SJCRH30 (cell line): ENCODE data around the gene TEP1. TPM values are rescaled to one million over a fixed set of nuclear protein-coding genes. Genes with fewer than 3 reads are reported as not detected.
A peak's percentile ranks its signal among the peaks of the same experiment; 100 is the strongest.
"Not testable (repeated sequence)": the region's sequence is repeated elsewhere in the genome, so short reads cannot be mapped to it uniquely, and the experiment has no call there.

Experiments
- DNase-seq, 2 experiments: peaks; one replicate each; pipeline ENCODE4 v3.0.0-alpha.2; 2015 to 2020
- H3K27ac ChIP-seq: fragments of 250-450 bp; sonication (Bioruptor Pico); 2 replicates; pipeline ENCODE4 v1.5.1; 2020; ENCODE audit warnings: mild to moderate bottlenecking, moderate library complexity
- H3K27me3 ChIP-seq: fragments of 250-450 bp; sonication (Bioruptor Pico); 2 replicates; pipeline ENCODE4 v1.5.1; 2020; ENCODE audit warnings: mild to moderate bottlenecking, moderate library complexity
- H3K36me3 ChIP-seq: fragments of 250-450 bp; sonication (Bioruptor Pico); 2 replicates; pipeline ENCODE4 v1.5.1; 2020; ENCODE audit warnings: mild to moderate bottlenecking, moderate library complexity
- H3K4me1 ChIP-seq: fragments of 250-450 bp; sonication (Bioruptor Pico); 2 replicates; pipeline ENCODE4 v1.5.1; 2020; ENCODE audit warnings: mild to moderate bottlenecking, moderate library complexity
- H3K4me3 ChIP-seq: fragments of 250-450 bp; sonication (Bioruptor Pico); 2 replicates; pipeline ENCODE4 v1.5.1; 2020; ENCODE audit warnings: mild to moderate bottlenecking, moderate library complexity
- H3K9me3 ChIP-seq: fragments of 250-450 bp; sonication (Bioruptor Pico); replicated peaks from 2 replicates; pipeline ENCODE4 v1.5.1; 2020; ENCODE audit warnings: mild to moderate bottlenecking, moderate library complexity
- total RNA-seq: library from RNA; depleted of rRNA; stranded (reverse); fragments of >200 nt; shearing (Covaris generic); gene quantifications from 2 replicates; pipeline ENCODE4 v1.2.3, GENCODE V29; 2014

TEP1 gene
- total RNA-seq, 1 experiment from 2014 or later = 7.2 TPM

DNA sequence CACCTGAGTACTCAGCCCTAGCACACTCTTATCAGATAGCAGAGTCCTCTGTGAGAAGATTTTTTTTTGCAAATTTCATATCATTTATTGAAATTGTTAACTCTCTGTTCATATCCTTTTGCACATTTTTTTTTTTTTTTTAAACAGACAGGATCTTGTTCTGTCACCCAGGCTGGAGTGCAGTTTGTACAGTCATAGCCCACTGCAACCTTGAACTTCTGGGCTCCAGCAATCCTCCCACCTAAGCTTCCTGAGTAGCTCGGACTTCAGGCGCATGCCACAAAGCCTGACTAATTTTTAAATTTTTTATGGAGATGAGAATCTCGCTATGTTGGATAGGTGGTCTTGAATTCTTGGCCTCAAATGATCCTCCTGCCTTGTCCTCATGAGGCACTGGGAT lies 65.6 kb downstream of the TEP1 start:
- H3K4me3 ChIP-seq = no peak overlapping the region
- no peak overlapping the region for H3K27ac ChIP-seq
- no peak for DNase-seq
- no peaks in the 10 kb centered on the region for H3K4me1 ChIP-seq
- H3K36me3 ChIP-seq = peaks cover 60% of the 10 kb centered on the region
- H3K27me3 ChIP-seq = no peaks in the 10 kb centered on the region
- no peaks in the 10 kb centered on the region for H3K9me3 ChIP-seq

GRCh38 chr14:20346713-20347112 lies 66.6 kb downstream of the TEP1 start:
- H3K36me3 ChIP-seq = peaks cover 51% of the 10 kb centered on the region
- H3K27ac ChIP-seq = no peak overlapping the region
- H3K9me3 ChIP-seq = no peaks in the 10 kb centered on the region
- no peaks in the 10 kb centered on the region for H3K4me1 ChIP-seq
- DNase-seq = no peak
- no peaks in the 10 kb centered on the region for H3K27me3 ChIP-seq
- no peak overlapping the region for H3K4me3 ChIP-seq

DNA sequence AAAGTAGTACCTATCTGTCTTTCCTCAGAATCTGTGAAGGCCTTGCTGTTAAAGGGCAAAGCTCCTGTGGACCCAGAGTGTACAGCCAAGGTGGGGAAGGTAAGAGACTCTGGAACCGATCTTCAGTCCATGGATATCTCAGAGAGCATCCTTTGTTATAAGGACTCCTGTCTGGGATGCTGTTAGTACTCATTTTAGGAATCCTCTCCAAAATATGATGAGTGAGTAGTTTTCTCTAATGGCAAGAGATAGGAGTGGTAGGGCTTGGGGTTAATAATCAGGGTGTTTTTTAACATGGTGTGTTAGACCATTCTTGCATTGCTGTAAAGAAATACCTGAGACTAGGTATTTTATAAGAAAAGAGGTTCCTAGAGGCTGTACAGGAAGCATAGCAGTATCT lies 67.9 kb downstream of the TEP1 start:
- Histone ChIP-seq H3K27ac (no peak overlapping the region), H3K36me3 (peaks cover 41% of the 10 kb centered on the region)
- no peak for DNase-seq

GRCh38 chr14:20343862-20344220 lies 69.5 kb downstream of the TEP1 start:
- Histone ChIP-seq H3K4me1 (no peaks in the 10 kb centered on the region), H3K9me3 (no peaks in the 10 kb centered on the region), H3K36me3 (peaks cover 28% of the 10 kb centered on the region), H3K4me3 (peak overlapping the region; percentile 74), H3K27ac (peak overlapping the region; percentile 81), H3K27me3 (no peaks in the 10 kb centered on the region)
- DNase-seq = no peak

More for the DNA sequence above, 67.9 kb downstream of the TEP1 start:
- no peaks in the 10 kb centered on the region for H3K4me1 ChIP-seq
- H3K27me3 ChIP-seq = no peaks in the 10 kb centered on the region
- no peak overlapping the region for H3K4me3 ChIP-seq
- no peaks in the 10 kb centered on the region for H3K9me3 ChIP-seq

- Histone ChIP-seq H3K27me3 (no peaks in the 10 kb centered on the region), H3K27ac (peak within 1 kb of the TSS; percentile 81), H3K4me1 (no peaks in the 10 kb centered on the region), H3K36me3 (peaks cover 22% of the 10 kb centered on the region), H3K9me3 (no peaks in the 10 kb centered on the region), H3K4me3 (peak within 1 kb of the TSS; percentile 76)
- peak; percentile 99 to 100 for DNase-seq
Measured at GRCh38 chr14:20343092-20343861, 70.0 kb downstream of the TEP1 start, which contains the start of gene PARP2. PARP2 (plus strand) TSS chr14:20343635; CDS start chr14:20343642, 7 bp downstream.

GRCh38 chr14:20341646-20342045 lies 71.7 kb downstream of the TEP1 start:
- H3K27ac ChIP-seq = peak overlapping the region; percentile 81
- no peak for DNase-seq
- H3K27me3 ChIP-seq = no peaks in the 10 kb centered on the region
- peaks cover 11% of the 10 kb centered on the region for H3K36me3 ChIP-seq
- H3K9me3 ChIP-seq = no peaks in the 10 kb centered on the region
- H3K4me3 ChIP-seq = peak overlapping the region; percentile 76
- H3K4me1 ChIP-seq = no peaks in the 10 kb centered on the region

DNA sequence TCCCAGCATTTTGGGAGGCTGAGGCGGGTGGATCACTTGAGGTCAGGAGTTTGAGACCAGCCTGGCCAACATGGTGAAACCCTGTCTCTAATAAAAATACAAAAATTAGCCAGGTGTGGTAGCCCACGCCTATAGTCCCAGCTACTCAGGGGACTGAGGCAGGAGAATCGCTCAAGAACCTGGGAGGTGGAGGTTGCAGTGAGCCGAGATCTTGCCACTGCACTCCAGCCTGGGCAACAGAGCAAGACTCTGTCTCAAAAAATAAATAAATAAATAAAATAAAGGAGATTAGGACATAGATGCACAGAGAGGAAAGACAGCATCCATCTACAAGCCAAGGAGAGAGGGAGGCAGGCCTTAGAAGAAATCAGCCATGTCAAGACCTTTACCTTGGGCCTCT lies 72.3 kb downstream of the TEP1 start:
- DNase-seq, H3K36me3 ChIP-seq, H3K27ac ChIP-seq, H3K27me3 ChIP-seq, H3K4me1 ChIP-seq, H3K9me3 ChIP-seq: not testable (repeated sequence)
- peak overlapping the region; percentile 76 for H3K4me3 ChIP-seq

DNA sequence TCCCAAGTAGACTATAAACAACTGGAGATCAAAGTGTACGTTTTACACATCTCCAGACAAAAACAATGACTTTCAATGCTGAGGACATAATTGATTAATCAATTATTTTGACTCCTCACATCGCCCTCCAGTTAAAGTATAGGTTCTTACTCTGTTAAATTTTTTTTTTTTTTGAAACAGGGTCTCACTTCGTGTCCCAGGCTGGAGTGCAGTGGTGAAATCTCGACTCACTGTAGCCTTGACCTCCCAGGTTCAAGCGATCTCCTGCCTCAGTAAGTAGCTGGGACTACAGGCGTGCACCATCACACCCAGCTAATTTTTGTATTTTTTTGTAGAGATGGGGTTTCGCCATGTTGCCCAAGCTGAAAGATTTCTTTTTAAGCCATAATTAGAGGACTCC lies 79.3 kb downstream of the TEP1 start:
- Histone ChIP-seq H3K4me1 (peaks cover 12% of the 10 kb centered on the region), H3K9me3 (no peaks in the 10 kb centered on the region), H3K27ac (no peak overlapping the region), H3K4me3 (peak overlapping the region; percentile 74; the same call in 1 of the 2 replicates), H3K36me3 (peaks cover 12% of the 10 kb centered on the region), H3K27me3 (no peaks in the 10 kb centered on the region)
- DNase-seq = no peak

DNA sequence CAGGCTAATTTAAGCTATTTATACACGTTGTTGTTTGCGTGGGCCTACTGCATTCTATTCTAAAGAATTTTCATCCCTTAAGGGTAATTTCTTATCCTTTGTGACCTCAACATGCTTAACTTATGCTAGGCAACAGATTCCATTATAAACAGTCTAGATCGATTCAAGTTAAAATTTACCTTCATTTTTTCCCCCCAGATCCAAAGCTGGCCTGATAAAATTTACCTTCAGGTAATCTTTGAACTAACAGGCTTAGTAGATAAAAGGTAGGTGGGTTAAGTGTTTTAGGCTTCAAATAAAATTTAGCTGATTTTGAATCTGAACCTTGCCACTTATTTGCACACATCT lies 79.8 kb downstream of the TEP1 start:
- no peaks in the 10 kb centered on the region for H3K27me3 ChIP-seq
- no peaks in the 10 kb centered on the region for H3K9me3 ChIP-seq
- H3K4me3 ChIP-seq = peak overlapping the region; percentile 74
- peak overlapping the region; percentile 78 for H3K27ac ChIP-seq
- H3K4me1 ChIP-seq = peaks cover 12% of the 10 kb centered on the region
- DNase-seq = no peak
- peaks cover 16% of the 10 kb centered on the region for H3K36me3 ChIP-seq

DNA sequence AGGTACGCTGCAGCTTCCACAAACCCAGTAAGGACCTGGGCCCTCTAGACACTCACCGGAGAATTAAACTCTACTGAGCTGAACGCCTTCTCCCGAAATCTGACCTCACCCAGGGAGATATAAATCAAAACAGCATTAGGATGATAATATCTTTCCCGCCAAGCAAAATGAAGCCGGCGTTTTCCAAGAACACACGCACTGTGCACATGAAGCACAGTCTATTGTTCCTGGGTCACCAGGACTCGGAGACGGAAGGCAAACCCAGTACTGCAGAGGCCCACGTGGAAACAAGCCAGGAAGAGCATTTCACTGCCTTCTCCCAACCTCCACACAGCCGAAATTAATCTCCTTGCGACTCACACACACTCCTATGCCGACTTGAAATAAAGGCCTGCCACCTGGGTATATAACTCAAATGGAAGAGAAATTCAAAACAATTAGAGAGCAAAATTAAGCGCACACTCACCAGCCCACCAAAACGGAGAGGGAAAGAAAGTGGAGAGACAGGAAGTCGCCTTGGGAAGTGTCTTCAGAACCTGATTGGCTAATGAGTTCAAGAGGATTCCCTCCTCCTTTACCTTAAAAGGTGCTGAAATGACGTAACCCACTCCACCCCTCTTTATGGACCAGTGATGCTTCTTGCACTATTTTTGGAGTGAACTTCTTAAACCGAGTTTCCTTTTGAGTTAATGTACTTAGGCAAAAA lies 80.4 kb downstream of the TEP1 start, which contains the start of gene CCNB1IP1:
Gene CCNB1IP1, minus strand, starts transcription at position 492 of the 706 bp plus-strand sequence. CDS start 16,756 bp downstream, outside the sequence.
- peaks cover 12% of the 10 kb centered on the region for H3K4me1 ChIP-seq
- peak; percentile 75 to 88 for DNase-seq
- no peaks in the 10 kb centered on the region for H3K9me3 ChIP-seq
- peak within 1 kb of the TSS; percentile 74 for H3K4me3 ChIP-seq
- peak within 1 kb of the TSS; percentile 78 for H3K27ac ChIP-seq
- no peaks in the 10 kb centered on the region for H3K27me3 ChIP-seq
- H3K36me3 ChIP-seq = peaks cover 20% of the 10 kb centered on the region

DNA sequence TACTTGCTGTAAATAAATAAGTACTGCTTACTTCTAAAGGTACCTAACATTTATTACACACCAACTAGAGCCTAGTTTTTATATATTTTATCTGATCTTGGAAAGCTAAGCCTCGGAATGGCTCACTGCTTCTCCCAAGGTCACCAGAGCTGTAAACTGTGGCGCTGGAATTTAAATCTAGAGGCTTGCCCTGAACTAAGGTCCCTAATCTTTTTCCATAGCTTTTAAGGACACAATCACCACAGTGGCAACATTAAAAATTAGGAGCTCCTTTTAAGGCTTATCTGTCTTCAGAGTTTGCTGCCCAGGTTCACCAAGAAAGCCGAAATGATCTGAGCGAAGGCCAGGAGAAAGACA lies 80.9 kb downstream of the TEP1 start:
- Histone ChIP-seq H3K27me3 (no peaks in the 10 kb centered on the region), H3K9me3 (no peaks in the 10 kb centered on the region)

GRCh38 chr14:20331053-20331613 lies 82.2 kb downstream of the TEP1 start:
- Histone ChIP-seq H3K9me3 (no peaks in the 10 kb centered on the region), H3K27ac (no peak overlapping the region), H3K4me3 (no peak overlapping the region), H3K4me1 (peaks cover 12% of the 10 kb centered on the region), H3K36me3 (peaks cover 35% of the 10 kb centered on the region), H3K27me3 (no peaks in the 10 kb centered on the region)
- no peak for DNase-seq

More for the DNA sequence above, 80.9 kb downstream of the TEP1 start:
- Histone ChIP-seq H3K27ac (peak overlapping the region; percentile 78), H3K36me3 (peaks cover 25% of the 10 kb centered on the region), H3K4me3 (peak overlapping the region; percentile 74), H3K4me1 (peaks cover 12% of the 10 kb centered on the region)
- DNase-seq = no peak

- no peak overlapping the region for H3K27ac ChIP-seq
- no peaks in the 10 kb centered on the region for H3K27me3 ChIP-seq
- H3K9me3 ChIP-seq = no peaks in the 10 kb centered on the region
- no peak for DNase-seq
- H3K36me3 ChIP-seq = peaks cover 49% of the 10 kb centered on the region
- H3K4me3 ChIP-seq = no peak overlapping the region
- peaks cover 12% of the 10 kb centered on the region for H3K4me1 ChIP-seq
Measured at GRCh38 chr14:20329355-20329754, 83.9 kb downstream of the TEP1 start.

DNA sequence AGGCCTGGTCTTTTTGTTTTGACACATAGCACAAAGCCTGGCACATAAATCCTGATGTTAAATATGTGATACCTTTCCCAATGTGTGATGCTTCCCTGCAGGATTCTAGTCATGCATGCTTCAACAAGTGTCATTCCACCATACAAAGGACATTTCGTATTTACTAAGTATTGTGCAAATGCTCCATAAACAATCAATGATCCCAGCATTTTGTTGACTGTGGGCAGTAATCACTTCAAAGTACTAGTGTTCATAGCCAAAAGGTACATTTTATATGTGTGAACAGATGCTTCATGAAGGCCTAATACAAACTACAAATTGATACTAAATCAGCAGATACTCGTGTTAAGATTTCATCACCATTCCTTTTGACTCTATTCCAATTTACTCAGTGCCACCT lies 84.6 kb downstream of the TEP1 start:
- peaks cover 55% of the 10 kb centered on the region for H3K36me3 ChIP-seq
- peaks cover 9% of the 10 kb centered on the region for H3K4me1 ChIP-seq
- no peaks in the 10 kb centered on the region for H3K9me3 ChIP-seq
- no peak overlapping the region for H3K4me3 ChIP-seq
- DNase-seq = no peak
- H3K27me3 ChIP-seq = no peaks in the 10 kb centered on the region
- no peak overlapping the region for H3K27ac ChIP-seq
